GM10266 (cell line): ENCODE measurements around the gene TRIM8.
"Not testable (repeated sequence)": the region's sequence is repeated elsewhere in the genome, so short reads cannot be mapped to it uniquely, and the experiment has no call there.

Experiments used
- DNase-seq: peaks from one replicate; pipeline ENCODE4 v3.0.0; 2012; ENCODE audit errors: extremely low spot score
- CTCF ChIP-seq: IDR thresholded peaks from 2 replicates; pipeline ENCODE4 v1.5.1; 2012; ENCODE audit warnings: mild to moderate bottlenecking, low read depth; ENCODE audit not compliant: control insufficient read depth, insufficient read depth; ENCODE audit errors: missing control alignments

TRIM8 gene

DNA sequence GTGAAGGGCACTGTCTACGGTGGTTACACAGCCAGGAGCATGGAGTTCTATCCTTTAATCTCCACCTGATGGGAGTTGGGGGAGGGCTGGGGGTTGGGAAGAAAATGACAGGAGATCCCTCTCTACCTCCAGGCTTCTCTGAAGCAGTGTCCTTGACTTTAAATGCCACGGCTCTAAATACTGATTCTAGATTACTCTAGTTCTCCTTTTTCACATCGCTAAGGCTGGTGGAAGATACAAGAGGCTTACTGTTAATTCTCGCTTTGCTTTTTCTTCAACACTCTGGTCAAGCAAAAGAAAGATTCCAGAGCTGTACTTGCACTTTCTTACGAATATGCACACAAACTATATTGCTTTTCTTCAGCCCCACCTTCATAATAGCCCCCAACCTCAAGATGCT is 39.5 kb downstream of the TRIM8 start:
- no peak for DNase-seq
- no peak for TF ChIP-seq CTCF

GRCh38 chr10:102691285-102692066 is 47.2 kb downstream of the TRIM8 start:
- no peak for TF ChIP-seq CTCF
- DNase-seq, result no peak

DNA sequence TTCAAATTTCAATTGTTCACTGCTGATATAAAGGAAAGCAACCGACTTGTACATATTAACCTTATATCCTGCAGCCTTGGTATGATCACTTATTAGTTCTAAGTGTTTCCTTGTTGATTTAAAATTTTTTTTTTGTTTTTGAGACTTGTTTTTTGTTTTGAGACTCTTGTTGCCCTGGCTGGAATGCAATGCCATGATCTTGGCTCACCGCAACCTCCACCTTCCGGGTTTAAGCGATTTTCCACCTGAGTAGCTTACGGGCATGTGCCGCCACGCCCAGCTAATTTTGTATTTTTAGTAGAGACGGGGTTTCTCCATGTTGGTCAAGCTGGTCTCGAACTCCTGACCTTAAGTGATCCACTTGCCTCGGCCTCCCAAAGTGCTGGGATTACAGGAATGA is 51.1 kb downstream of the TRIM8 start:
- not testable (repeated sequence) for DNase-seq

- no peak for DNase-seq
- TF ChIP-seq CTCF, result no peak
Observed at GRCh38 chr10:102696736-102697135, 52.5 kb downstream of the TRIM8 start.

DNA sequence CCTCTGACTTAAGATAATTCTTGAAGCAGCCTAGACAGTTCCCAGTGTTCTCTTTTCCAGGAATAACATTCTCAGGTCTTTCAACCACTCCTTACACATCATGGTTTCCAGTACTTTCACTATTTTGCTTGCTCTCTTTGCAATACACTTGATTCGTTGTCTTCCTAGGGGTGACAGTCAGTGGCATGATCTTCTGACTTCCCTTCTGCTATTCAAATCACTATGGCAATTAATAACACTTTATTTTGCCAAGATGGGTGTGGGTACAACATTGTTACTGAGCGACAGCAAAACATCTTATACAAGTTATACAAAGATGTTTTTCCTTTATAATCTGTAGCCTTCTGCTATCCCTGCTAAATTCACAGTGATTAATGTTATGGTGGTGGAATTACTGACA is 54.6 kb downstream of the TRIM8 start:
- DNase-seq, result no peak
- no peak for TF ChIP-seq CTCF

GRCh38 chr10:102701272-102701671 is 57.0 kb downstream of the TRIM8 start:
- DNase-seq, result no peak
- no peak for TF ChIP-seq CTCF

DNA sequence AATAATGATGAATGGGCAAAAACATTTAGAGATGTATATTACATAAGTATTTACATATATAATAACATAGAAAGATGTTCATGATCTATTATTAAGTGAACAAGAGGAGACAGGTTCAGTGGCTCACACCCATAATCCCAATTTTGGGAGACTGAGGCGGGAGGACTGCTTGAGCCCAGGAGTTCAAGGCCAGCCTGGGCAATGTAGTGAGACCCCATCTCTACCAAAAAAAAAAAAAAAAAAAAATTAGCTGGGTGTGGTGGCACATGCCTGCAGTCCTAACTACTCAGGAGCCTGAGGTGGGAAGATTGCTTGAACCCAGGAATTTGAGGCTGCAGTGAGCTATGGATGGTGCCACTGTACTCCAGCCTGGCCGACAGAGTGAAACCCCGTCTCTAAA is 57.5 kb downstream of the TRIM8 start:
- no peak for DNase-seq
- no peak for TF ChIP-seq CTCF

DNA sequence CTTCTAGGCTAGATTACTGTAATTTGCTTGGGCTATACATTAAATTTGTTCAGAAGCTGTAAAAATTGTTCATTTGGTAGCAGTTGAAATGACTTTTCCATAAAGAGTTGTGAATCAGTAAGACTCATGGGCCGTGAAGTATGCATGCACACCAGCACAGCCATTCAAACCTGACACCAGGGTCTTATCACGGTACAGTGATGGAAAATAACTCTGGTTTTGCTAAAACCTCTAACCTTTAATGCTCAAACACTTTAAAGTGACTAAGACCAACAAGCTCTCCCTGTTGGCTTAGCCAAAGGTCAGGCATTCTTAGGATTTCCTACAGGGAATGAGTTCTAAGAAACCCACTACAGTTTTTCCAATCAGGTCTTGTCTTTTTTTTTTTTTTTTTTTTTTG is 58.5 kb downstream of the TRIM8 start:
- DNase-seq, result no peak
- no peak for TF ChIP-seq CTCF
